Endothelial cell of umbilical vein (primary cell): Measurements from ENCODE around the gene GSKIP. TPM values are rescaled to one million over a fixed set of nuclear protein-coding genes. Genes with fewer than 3 reads are reported as not detected.

Experiments
- BruUV-seq: library from RNA; stranded (reverse); fragments of 400-500 nt; replicated peaks from 2 replicates; lab custom pipeline; 2021; lab: Mats Ljungman, UMichigan
- CTCF ChIA-PET: fragments of 300-600, 350-600 bp; sonication (Branson Sonifier 250); formaldehyde crosslinking; loops from one replicate; lab custom pipeline; 2021; ENCODE audit warnings: antibody characterized with exemption, inconsistent platforms; lab: Charles Lee
- POLR2A ChIA-PET: fragments of 300-600, 350-600 bp; sonication (Branson Sonifier 250); formaldehyde crosslinking; loops from one replicate; lab custom pipeline; 2021; ENCODE audit warnings: antibody characterized with exemption, inconsistent platforms; lab: Charles Lee
- DNase-seq: peaks from one replicate; pipeline ENCODE4 v3.0.0-alpha.2; 2011; ENCODE audit warnings: low read depth, low spot score
- FAIRE-seq: peaks from 2 replicates; lab custom pipeline; 2011; peaks lifted over from hg19 to GRCh38; lab: Jason Lieb, UNC
- H2AFZ ChIP-seq: 2 replicates; pipeline ENCODE4 v1.6.0; 2012; ENCODE audit warnings: low read depth, low read length, control low read depth, inconsistent platforms
- H3K27ac ChIP-seq: 2 replicates; pipeline ENCODE4 v1.5.1; 2011; ENCODE audit warnings: low read depth, mild to moderate bottlenecking, control low read depth, low read length, moderate library complexity; ENCODE audit not compliant: insufficient read depth
- H3K27me3 ChIP-seq, 2 experiments: 2 replicates each; pipeline versions ENCODE4 v1.6.0 to v1.6.1; 2011; ENCODE audit warnings: low read length in 2 of 2, mixed read lengths in 1 of 2; ENCODE audit not compliant: control insufficient read depth in 2 of 2, insufficient read depth in 2 of 2
- H3K36me3 ChIP-seq, 2 experiments: 2 replicates in 1 of 2; 3 replicates in 1 of 2; pipeline ENCODE4 v1.5.1; 2011; ENCODE audit warnings: low read length in 2 of 2, mild to moderate bottlenecking in 1 of 2, moderate library complexity in 1 of 2; ENCODE audit not compliant: control insufficient read depth in 2 of 2, insufficient read depth in 2 of 2; ENCODE audit errors: extremely low read depth in 1 of 2
- H3K4me1 ChIP-seq: 3 replicates; pipeline ENCODE4 v1.5.1; 2011; ENCODE audit warnings: mild to moderate bottlenecking, low read length; ENCODE audit not compliant: control insufficient read depth, insufficient read depth; ENCODE audit errors: extremely low read depth
- H3K4me2 ChIP-seq: 2 replicates; pipeline ENCODE4 v1.6.1; 2011; ENCODE audit warnings: low read length, control low read depth, mixed read lengths; ENCODE audit not compliant: insufficient read depth
- H3K4me3 ChIP-seq, 3 experiments: fragments of 200-600 bp in 1 of 3; sonication (generic), shearing (Covaris generic) in 1 of 3; replicated peaks in 1 of 3; 2 replicates each; pipeline ENCODE4 v1.5.1; 2011 to 2016; ENCODE audit warnings: control low read depth in 3 of 3, low read length in 3 of 3, mild to moderate bottlenecking in 2 of 3, inconsistent platforms in 1 of 3, low read depth in 1 of 3, moderate library complexity in 1 of 3; ENCODE audit not compliant: insufficient read depth in 1 of 3
- H3K79me2 ChIP-seq: 2 replicates; pipeline ENCODE4 v1.6.0; 2012; ENCODE audit warnings: low read length, inconsistent platforms; ENCODE audit not compliant: control insufficient read depth, insufficient read depth
- H3K9ac ChIP-seq: replicated peaks from 2 replicates; pipeline ENCODE3; 2011; ENCODE audit warnings: low read length, control low read depth; ENCODE audit not compliant: insufficient read depth; ENCODE audit errors: extremely low read depth
- H3K9me1 ChIP-seq: replicated peaks from 3 replicates; pipeline ENCODE4 v1.6.0; 2011; ENCODE audit warnings: mild to moderate bottlenecking, low read length; ENCODE audit not compliant: control insufficient read depth, insufficient read depth; ENCODE audit errors: extremely low read depth
- H3K9me3 ChIP-seq: replicated peaks from 2 replicates; pipeline ENCODE4 v1.5.1; 2012; ENCODE audit warnings: low read length, inconsistent platforms; ENCODE audit not compliant: control insufficient read depth, insufficient read depth
- H4K20me1 ChIP-seq: replicated peaks from 2 replicates; pipeline ENCODE3; 2011; ENCODE audit warnings: mild to moderate bottlenecking, low read length; ENCODE audit not compliant: control insufficient read depth, insufficient read depth; ENCODE audit errors: extremely low read depth
- GATA2 ChIP-seq: IDR thresholded peaks from 2 replicates; pipeline ENCODE4 v1.7.0; 2011; ENCODE audit warnings: low read depth, mild to moderate bottlenecking, moderate library complexity, mixed read lengths, low read length; ENCODE audit not compliant: insufficient read length, insufficient read depth
- JUN ChIP-seq: IDR thresholded peaks from 2 replicates; pipeline ENCODE4 v1.6.1; 2011; ENCODE audit warnings: borderline replicate concordance, low read depth; ENCODE audit not compliant: insufficient read length, insufficient read depth
- POLR2AphosphoS5 ChIP-seq: IDR thresholded peaks from 2 replicates; pipeline ENCODE4 v1.6.1; 2012; ENCODE audit warnings: low read depth, mild to moderate bottlenecking, control low read depth, low read length, moderate library complexity; ENCODE audit not compliant: insufficient read depth
- dilution Hi-C: fragments of 300-500 bp; cut with MboI; formaldehyde crosslinking; loops from one replicate; pipeline ENCODE4 v1.15.0; 2019; ENCODE audit warnings: low sequenced_read_pairs; ENCODE audit not compliant: extremely low pct_ligation_motif_present
- intact Hi-C: fragments of 100-400 bp; cut with micrococcal nuclease; formaldehyde crosslinking; loops from one replicate; pipeline ENCODE4 v1.10.0; 2022
- polyA plus RNA-seq, 4 experiments: library from polyadenylated mRNA; depleted of rRNA in 3 of 4; stranded (reverse) in 3 of 4; unstranded in 1 of 4; fragments of >200 nt; gene quantifications; 2 replicates each; pipeline versions ENCODE4 v1.2.1 to v1.2.3, GENCODE V29; 2011 to 2012; ENCODE audit warnings: missing spikeins in 1 of 4
- total RNA-seq: library from RNA; stranded (reverse); gene quantifications from 2 replicates; pipeline ENCODE4 v1.2.3, GENCODE V29; 2021
- TF ChIP-seq, protein P1 (sequence below), 2 donors: IDR thresholded peaks; 1 replicate in 1 of 2; 2 replicates in 1 of 2; pipeline ENCODE4 v1.5.1; 2011; ENCODE audit warnings: low read length in 2 of 2, mild to moderate bottlenecking in 2 of 2, moderate library complexity in 2 of 2, control low read depth in 1 of 2, inconsistent platforms in 1 of 2, low read depth in 1 of 2; ENCODE audit not compliant: insufficient read depth in 1 of 2; ENCODE audit errors: extremely low read depth in 1 of 2
- TF ChIP-seq, protein P2 (sequence below): IDR thresholded peaks from 2 replicates; pipeline ENCODE4 v1.6.1; 2011; ENCODE audit not compliant: insufficient read depth, insufficient read length

The GSKIP gene
- total and polyA plus RNA-seq, 2 donors (not counting 3 experiments of a cell fraction or from before 2014, with no cell fraction given) = 9.2 to 15.9 TPM

DNA sequence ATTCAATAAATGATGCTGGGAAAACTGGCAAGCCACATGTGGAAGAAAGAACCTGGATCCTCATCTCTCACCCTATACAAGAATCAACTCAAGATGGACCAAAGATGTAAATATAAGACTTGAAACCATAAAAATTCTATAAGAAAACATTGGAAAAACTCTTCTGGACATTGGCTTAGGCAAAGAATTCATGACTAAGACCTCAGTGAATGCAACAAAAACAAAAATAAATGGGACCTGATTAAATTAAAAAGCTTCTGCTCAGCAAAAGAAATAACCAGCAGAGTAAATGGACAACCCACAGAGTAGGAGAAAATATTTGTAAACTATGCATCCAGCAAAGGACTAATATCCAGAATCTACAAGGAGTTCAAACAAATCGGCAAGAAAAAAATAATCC, 24.8 kb upstream of the GSKIP start:
- FAIRE-seq (no peak), DNase-seq (no peak)
- intact Hi-C loops = no loop called here
- no peak overlapping the region for H3K9ac ChIP-seq
- no peaks in the 10 kb centered on the region for H3K9me3 ChIP-seq
- no peak overlapping the region for H3K4me2 ChIP-seq
- TF ChIP-seq, protein P1, sequence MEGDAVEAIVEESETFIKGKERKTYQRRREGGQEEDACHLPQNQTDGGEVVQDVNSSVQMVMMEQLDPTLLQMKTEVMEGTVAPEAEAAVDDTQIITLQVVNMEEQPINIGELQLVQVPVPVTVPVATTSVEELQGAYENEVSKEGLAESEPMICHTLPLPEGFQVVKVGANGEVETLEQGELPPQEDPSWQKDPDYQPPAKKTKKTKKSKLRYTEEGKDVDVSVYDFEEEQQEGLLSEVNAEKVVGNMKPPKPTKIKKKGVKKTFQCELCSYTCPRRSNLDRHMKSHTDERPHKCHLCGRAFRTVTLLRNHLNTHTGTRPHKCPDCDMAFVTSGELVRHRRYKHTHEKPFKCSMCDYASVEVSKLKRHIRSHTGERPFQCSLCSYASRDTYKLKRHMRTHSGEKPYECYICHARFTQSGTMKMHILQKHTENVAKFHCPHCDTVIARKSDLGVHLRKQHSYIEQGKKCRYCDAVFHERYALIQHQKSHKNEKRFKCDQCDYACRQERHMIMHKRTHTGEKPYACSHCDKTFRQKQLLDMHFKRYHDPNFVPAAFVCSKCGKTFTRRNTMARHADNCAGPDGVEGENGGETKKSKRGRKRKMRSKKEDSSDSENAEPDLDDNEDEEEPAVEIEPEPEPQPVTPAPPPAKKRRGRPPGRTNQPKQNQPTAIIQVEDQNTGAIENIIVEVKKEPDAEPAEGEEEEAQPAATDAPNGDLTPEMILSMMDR (IDR thresholded peaks at IDR 0.05; ENCODE audit: extremely low read depth in 1 of 2, insufficient read depth in 1 of 2, low read depth in 1 of 2, low read length in 2 of 2) = no peak
- no peaks in the 10 kb centered on the region for H4K20me1 ChIP-seq
- no TSS peak for BruUV-seq
- H2AFZ ChIP-seq = no peak overlapping the region
- ChIA-PET POLR2A (no interaction called here), CTCF (no interaction called here)
- peaks cover 2 to 3% of the 10 kb centered on the region in 2 experiments for H3K36me3 ChIP-seq
- H3K4me3 ChIP-seq = no peak overlapping the region
- H3K79me2 ChIP-seq = no peaks in the 10 kb centered on the region
- H3K27me3 ChIP-seq = no peaks in the 10 kb centered on the region
- dilution Hi-C loops = no loop called here
- H3K4me1 ChIP-seq = no peaks in the 10 kb centered on the region
- H3K9me1 ChIP-seq = no peaks in the 10 kb centered on the region
- H3K27ac ChIP-seq = no peak overlapping the region

DNA sequence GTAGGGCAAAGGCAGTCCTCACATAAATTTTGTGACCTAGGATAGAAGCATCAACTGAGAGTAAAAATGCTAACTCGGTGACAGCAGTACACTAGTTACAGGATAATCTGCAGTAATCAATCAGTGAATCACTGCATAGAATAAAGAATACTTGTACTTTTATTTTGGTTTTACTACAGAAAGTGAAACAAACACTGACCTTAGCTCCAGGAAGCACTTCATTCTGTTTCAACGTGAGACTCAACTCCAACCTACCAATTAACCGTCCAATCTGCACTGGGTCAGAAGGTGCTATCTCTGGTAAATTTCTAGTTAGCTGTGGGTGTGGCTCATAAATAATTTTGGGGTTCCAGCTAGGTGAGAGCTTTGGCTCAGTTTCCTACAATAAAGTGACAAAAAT, 22.0 kb upstream of the GSKIP start:
- Histone ChIP-seq H3K4me1 (no peaks in the 10 kb centered on the region), H3K27ac (no peak overlapping the region), H3K4me2 (no peak overlapping the region), H3K79me2 (no peaks in the 10 kb centered on the region), H3K4me3 (no peak overlapping the region), H3K27me3 (no peaks in the 10 kb centered on the region), H3K9ac (no peak overlapping the region), H3K9me3 (no peaks in the 10 kb centered on the region), H3K36me3 (peaks cover 0 to 3% of the 10 kb centered on the region in 2 experiments), H2AFZ (no peak overlapping the region), H3K9me1 (no peaks in the 10 kb centered on the region), H4K20me1 (no peaks in the 10 kb centered on the region)
- intact Hi-C loops (no loop called here), dilution Hi-C loops (no loop called here)
- ChIA-PET POLR2A (no interaction called here), CTCF (no interaction called here)
- FAIRE-seq = no peak
- no peak for DNase-seq
- BruUV-seq = no TSS peak
- TF ChIP-seq JUN (no peak), GATA2 (no peak), POLR2AphosphoS5 (no peak)
- TF ChIP-seq, protein P2, sequence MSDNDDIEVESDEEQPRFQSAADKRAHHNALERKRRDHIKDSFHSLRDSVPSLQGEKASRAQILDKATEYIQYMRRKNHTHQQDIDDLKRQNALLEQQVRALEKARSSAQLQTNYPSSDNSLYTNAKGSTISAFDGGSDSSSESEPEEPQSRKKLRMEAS = no peak
- TF ChIP-seq, protein P1 (IDR thresholded peaks at IDR 0.05; ENCODE audit: extremely low read depth in 1 of 2, insufficient read depth in 1 of 2, low read depth in 1 of 2, low read length in 2 of 2) = no peak
